ENCODE measurements around the gene PER1. TPM values are rescaled to one million over a fixed set of nuclear protein-coding genes. Genes with fewer than 3 reads are reported as not detected.

PER1 gene
- total and polyA plus RNA-seq, 2 of the 13 experiments (the other 11 are each of a cell fraction or from before 2014, with no cell fraction given), result 2.6 to 3.6 TPM

DNA sequence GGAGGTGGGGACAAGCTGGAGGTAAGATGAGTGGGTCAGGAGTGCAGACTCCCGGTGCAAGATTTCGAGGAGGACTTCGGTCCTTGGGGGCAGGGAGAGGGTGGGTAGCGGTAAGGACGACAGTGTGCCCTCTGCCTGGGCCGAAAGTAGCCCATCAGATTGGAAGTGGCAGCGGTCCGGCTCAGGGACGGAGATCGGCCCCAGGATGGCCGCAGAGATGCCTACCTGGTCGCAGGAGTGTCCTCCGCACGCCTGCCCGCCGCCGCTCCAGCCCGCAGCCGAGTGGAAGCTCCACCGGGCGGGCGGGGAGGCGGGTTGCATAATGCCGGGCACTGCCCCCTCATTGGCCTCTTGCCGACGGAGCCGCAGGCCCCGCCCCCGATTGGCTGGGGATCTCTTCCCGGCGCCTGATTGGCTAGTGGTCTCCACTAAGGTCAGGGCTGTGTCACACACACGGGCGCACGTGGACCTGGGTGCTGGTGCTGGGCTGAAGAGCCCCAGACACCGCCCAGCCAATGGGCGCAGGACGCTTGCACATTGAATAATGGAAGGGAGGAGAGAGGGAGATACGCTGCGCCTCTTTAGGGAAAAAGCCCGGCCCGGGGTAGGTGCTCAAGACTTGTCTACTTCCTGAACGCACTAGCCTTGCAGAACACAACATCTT is at the start of gene PER1 (continued):
- TF ChIP-seq, protein P1, sequence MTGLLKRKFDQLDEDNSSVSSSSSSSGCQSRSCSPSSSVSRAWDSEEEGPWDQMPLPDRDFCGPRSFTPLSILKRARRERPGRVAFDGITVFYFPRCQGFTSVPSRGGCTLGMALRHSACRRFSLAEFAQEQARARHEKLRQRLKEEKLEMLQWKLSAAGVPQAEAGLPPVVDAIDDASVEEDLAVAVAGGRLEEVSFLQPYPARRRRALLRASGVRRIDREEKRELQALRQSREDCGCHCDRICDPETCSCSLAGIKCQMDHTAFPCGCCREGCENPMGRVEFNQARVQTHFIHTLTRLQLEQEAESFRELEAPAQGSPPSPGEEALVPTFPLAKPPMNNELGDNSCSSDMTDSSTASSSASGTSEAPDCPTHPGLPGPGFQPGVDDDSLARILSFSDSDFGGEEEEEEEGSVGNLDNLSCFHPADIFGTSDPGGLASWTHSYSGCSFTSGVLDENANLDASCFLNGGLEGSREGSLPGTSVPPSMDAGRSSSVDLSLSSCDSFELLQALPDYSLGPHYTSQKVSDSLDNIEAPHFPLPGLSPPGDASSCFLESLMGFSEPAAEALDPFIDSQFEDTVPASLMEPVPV (CRISPR knock-in tag; IDR thresholded peaks at IDR 0.05), result no peak
- TF ChIP-seq, protein P2, sequence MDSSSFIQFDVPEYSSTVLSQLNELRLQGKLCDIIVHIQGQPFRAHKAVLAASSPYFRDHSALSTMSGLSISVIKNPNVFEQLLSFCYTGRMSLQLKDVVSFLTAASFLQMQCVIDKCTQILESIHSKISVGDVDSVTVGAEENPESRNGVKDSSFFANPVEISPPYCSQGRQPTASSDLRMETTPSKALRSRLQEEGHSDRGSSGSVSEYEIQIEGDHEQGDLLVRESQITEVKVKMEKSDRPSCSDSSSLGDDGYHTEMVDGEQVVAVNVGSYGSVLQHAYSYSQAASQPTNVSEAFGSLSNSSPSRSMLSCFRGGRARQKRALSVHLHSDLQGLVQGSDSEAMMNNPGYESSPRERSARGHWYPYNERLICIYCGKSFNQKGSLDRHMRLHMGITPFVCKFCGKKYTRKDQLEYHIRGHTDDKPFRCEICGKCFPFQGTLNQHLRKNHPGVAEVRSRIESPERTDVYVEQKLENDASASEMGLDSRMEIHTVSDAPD (CRISPR knock-in tag; IDR thresholded peaks at IDR 0.05), result no peak
- TF ChIP-seq, protein P3, sequence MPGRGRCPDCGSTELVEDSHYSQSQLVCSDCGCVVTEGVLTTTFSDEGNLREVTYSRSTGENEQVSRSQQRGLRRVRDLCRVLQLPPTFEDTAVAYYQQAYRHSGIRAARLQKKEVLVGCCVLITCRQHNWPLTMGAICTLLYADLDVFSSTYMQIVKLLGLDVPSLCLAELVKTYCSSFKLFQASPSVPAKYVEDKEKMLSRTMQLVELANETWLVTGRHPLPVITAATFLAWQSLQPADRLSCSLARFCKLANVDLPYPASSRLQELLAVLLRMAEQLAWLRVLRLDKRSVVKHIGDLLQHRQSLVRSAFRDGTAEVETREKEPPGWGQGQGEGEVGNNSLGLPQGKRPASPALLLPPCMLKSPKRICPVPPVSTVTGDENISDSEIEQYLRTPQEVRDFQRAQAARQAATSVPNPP (CRISPR knock-in tag; IDR thresholded peaks at IDR 0.05), result no peak
- TF ChIP-seq RFXAP (CRISPR knock-in tag; IDR thresholded peaks at IDR 0.05; ENCODE audit: borderline replicate concordance) (no peak), ZFX (CRISPR knock-in tag; IDR thresholded peaks at IDR 0.05; ENCODE audit: low read depth) (peak; percentile 36; the same call in 1 of the 2 replicates), ZNF629 (CRISPR knock-in tag; conservative IDR thresholded peaks at IDR 0.05) (no peak), ZNF17 (CRISPR knock-in tag; IDR thresholded peaks at IDR 0.05) (no peak), ZNF709 (CRISPR knock-in tag; IDR thresholded peaks at IDR 0.05) (peak; percentile 59; the same call in 1 of the 2 replicates), ZC3H13 (CRISPR knock-in tag; IDR thresholded peaks at IDR 0.05) (no peak), NR2F1 (CRISPR knock-in tag; IDR thresholded peaks at IDR 0.05) (peak in 1 of 2 experiments; percentile 75; a peak in 2 of 4 replicates), ZNF570 (CRISPR knock-in tag; IDR thresholded peaks at IDR 0.05; ENCODE audit: borderline replicate concordance) (no peak), ZNF510 (CRISPR knock-in tag; IDR thresholded peaks at IDR 0.05; ENCODE audit: low read depth) (0 out of 2 replicates have a peak, but pooled peaks have one; percentile 50), ZNF160 (CRISPR knock-in tag; IDR thresholded peaks at IDR 0.05) (0 out of 2 replicates have a peak, but pooled peaks have one; percentile 27), FOSL2 (CRISPR knock-in tag; IDR thresholded peaks at IDR 0.05) (peak; percentile 43)
- TF ChIP-seq, protein P4, sequence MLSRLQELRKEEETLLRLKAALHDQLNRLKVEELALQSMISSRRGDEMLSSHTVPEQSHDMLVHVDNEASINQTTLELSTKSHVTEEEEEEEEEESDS (CRISPR knock-in tag; IDR thresholded peaks at IDR 0.05; ENCODE audit: borderline replicate concordance), result no peak
- TF ChIP-seq, protein P5, sequence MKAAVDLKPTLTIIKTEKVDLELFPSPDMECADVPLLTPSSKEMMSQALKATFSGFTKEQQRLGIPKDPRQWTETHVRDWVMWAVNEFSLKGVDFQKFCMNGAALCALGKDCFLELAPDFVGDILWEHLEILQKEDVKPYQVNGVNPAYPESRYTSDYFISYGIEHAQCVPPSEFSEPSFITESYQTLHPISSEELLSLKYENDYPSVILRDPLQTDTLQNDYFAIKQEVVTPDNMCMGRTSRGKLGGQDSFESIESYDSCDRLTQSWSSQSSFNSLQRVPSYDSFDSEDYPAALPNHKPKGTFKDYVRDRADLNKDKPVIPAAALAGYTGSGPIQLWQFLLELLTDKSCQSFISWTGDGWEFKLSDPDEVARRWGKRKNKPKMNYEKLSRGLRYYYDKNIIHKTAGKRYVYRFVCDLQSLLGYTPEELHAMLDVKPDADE (CRISPR knock-in tag; IDR thresholded peaks at IDR 0.05), result no peak
- TF ChIP-seq, protein P6, sequence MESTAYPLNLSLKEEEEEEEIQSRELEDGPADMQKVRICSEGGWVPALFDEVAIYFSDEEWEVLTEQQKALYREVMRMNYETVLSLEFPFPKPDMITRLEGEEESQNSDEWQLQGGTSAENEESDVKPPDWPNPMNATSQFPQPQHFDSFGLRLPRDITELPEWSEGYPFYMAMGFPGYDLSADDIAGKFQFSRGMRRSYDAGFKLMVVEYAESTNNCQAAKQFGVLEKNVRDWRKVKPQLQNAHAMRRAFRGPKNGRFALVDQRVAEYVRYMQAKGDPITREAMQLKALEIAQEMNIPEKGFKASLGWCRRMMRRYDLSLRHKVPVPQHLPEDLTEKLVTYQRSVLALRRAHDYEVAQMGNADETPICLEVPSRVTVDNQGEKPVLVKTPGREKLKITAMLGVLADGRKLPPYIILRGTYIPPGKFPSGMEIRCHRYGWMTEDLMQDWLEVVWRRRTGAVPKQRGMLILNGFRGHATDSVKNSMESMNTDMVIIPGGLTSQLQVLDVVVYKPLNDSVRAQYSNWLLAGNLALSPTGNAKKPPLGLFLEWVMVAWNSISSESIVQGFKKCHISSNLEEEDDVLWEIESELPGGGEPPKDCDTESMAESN (CRISPR knock-in tag; conservative IDR thresholded peaks at IDR 0.05), result no peak
- TF ChIP-seq, protein P7, sequence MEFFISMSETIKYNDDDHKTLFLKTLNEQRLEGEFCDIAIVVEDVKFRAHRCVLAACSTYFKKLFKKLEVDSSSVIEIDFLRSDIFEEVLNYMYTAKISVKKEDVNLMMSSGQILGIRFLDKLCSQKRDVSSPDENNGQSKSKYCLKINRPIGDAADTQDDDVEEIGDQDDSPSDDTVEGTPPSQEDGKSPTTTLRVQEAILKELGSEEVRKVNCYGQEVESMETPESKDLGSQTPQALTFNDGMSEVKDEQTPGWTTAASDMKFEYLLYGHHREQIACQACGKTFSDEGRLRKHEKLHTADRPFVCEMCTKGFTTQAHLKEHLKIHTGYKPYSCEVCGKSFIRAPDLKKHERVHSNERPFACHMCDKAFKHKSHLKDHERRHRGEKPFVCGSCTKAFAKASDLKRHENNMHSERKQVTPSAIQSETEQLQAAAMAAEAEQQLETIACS (CRISPR knock-in tag; IDR thresholded peaks at IDR 0.05), result no peak

Data from HepG2 (cell line).